ENCODE data around the gene ZNF217.

DNA sequence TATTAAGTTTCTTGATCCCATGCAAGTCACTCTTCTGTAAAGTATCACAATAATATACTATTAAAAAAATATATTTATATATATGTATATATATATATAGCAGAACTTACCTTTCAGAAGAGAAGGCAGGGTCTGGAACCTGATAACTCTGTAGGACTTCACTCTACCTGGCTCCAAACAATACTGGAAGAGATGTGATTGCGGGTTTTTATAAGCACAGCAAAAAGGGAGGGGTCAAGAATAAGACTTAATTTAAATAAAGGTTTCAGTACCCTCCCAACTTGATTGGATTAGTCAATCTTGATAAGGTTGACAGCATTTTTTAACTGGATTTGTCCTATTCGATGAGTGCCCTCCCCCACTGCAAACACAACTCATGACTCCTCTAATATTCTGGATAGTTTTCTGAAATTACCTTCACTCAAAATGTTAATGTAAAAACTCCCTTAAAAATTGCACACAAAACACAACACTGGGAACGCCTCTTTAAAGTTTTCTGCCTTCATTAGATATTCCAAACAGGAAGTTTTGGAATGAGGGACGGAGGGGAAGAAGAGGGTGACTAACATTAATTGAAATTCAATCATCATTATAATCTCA lies 4.0 kb upstream of the ZNF217 start:
- TF ChIP-seq CTCF (IDR thresholded peaks at IDR 0.05; ENCODE audit: poor library complexity, severe bottlenecking) (no peak), REST (IDR thresholded peaks at IDR 0.05; ENCODE audit: borderline replicate concordance) (no peak), RAD21 (conservative IDR thresholded peaks at IDR 0.05) (no peak), EP300 (conservative IDR thresholded peaks at IDR 0.05; ENCODE audit: poor library complexity, severe bottlenecking) (no peak), POLR2AphosphoS5 (IDR thresholded peaks at IDR 0.05) (no peak), EZH2 (IDR thresholded peaks at IDR 0.05; ENCODE audit: borderline replicate concordance, insufficient read depth, low read length, poor library complexity, severe bottlenecking) (no peak), MXI1 (conservative IDR thresholded peaks at IDR 0.05; ENCODE audit: poor library complexity, severe bottlenecking) (no peak)
